HuH-7 (cell line): ENCODE results near the gene MAGIX.
"Not testable (repeated sequence)": the region's sequence is repeated elsewhere in the genome, so short reads cannot be mapped to it uniquely, and the experiment has no call there.

ENCODE experiments used
- DNase-seq: peaks from one replicate; pipeline ENCODE4 v3.0.0; 2011; ENCODE audit warnings: low spot score

MAGIX gene

GRCh38 chrX:49162620-49163019 lies at the start of gene MAGIX:
Gene MAGIX (plus strand): TSS chrX:49162758. CDS start chrX:49162890, 132 bp downstream.
- no peak for DNase-seq

- no peak for DNase-seq
Measured at GRCh38 chrX:49116076-49116475, 46.5 kb upstream of the MAGIX start.

- DNase-seq: no peak
Measured at GRCh38 chrX:49116716-49117115, 45.8 kb upstream of the MAGIX start.

- no peak for DNase-seq
Measured at GRCh38 chrX:49117581-49117980, 45.0 kb upstream of the MAGIX start.

GRCh38 chrX:49120091-49120490 lies 42.5 kb upstream of the MAGIX start:
- DNase-seq: no peak

- no peak for DNase-seq
Measured at GRCh38 chrX:49122499-49122898, 40.1 kb upstream of the MAGIX start.

GRCh38 chrX:49127742-49128258 lies 34.8 kb upstream of the MAGIX start:
- not testable (repeated sequence) for DNase-seq

- no peak for DNase-seq
Measured at GRCh38 chrX:49129427-49129826, 33.1 kb upstream of the MAGIX start.

GRCh38 chrX:49132275-49132674 lies 30.3 kb upstream of the MAGIX start:
- DNase-seq: not testable (repeated sequence)

GRCh38 chrX:49133759-49134158 lies 28.8 kb upstream of the MAGIX start:
- no peak for DNase-seq

- no peak for DNase-seq
Measured at GRCh38 chrX:49137492-49137891, 25.1 kb upstream of the MAGIX start.

GRCh38 chrX:49139713-49140112 lies 22.8 kb upstream of the MAGIX start:
- no peak for DNase-seq

GRCh38 chrX:49142264-49142663 lies 20.3 kb upstream of the MAGIX start:
- DNase-seq: not testable (repeated sequence)

GRCh38 chrX:49143154-49143553 lies 19.4 kb upstream of the MAGIX start:
- DNase-seq: not testable (repeated sequence)

GRCh38 chrX:49147282-49147681 lies 15.3 kb upstream of the MAGIX start:
- no peak for DNase-seq

GRCh38 chrX:49147936-49148335 lies 14.6 kb upstream of the MAGIX start:
- no peak for DNase-seq

- peak; percentile 18 for DNase-seq
Measured at GRCh38 chrX:49148390-49149100, 14.0 kb upstream of the MAGIX start.

- DNase-seq: not testable (repeated sequence)
Measured at GRCh38 chrX:49149291-49149690, 13.3 kb upstream of the MAGIX start.

GRCh38 chrX:49153467-49153866 lies 9.1 kb upstream of the MAGIX start:
- no peak for DNase-seq

GRCh38 chrX:49155243-49155899 lies 7.2 kb upstream of the MAGIX start:
- no peak for DNase-seq

- peak; percentile 68 for DNase-seq
Measured at GRCh38 chrX:49155900-49156837, 6.4 kb upstream of the MAGIX start.

- no peak for DNase-seq
Measured at GRCh38 chrX:49157194-49157593, 5.4 kb upstream of the MAGIX start.
